GM12891 (cell line): ENCODE results near the gene TAS2R31.

Source experiments
- PAX5 ChIP-seq: IDR thresholded peaks from 2 replicates; pipeline ENCODE4 v1.6.1; 2011; ENCODE audit warnings: low read length, moderate library complexity, mild to moderate bottlenecking; ENCODE audit not compliant: insufficient read depth, severe bottlenecking
- POLR2A ChIP-seq: IDR thresholded peaks from 2 replicates; pipeline ENCODE4 v1.6.1; 2011; ENCODE audit warnings: low read depth, low read length, control low read depth
- POLR2AphosphoS5 ChIP-seq: IDR thresholded peaks from 2 replicates; pipeline ENCODE4 v1.6.1; 2011; ENCODE audit warnings: low read depth, low read length, control low read depth
- POU2F2 ChIP-seq: IDR thresholded peaks from 2 replicates; pipeline ENCODE4 v1.6.1; 2011; ENCODE audit warnings: low read depth, mild to moderate bottlenecking, control low read depth, low read length, moderate library complexity
- TAF1 ChIP-seq: IDR thresholded peaks from 2 replicates; pipeline ENCODE4 v1.6.1; 2011; ENCODE audit warnings: low read depth, low read length, control low read depth

DNA sequence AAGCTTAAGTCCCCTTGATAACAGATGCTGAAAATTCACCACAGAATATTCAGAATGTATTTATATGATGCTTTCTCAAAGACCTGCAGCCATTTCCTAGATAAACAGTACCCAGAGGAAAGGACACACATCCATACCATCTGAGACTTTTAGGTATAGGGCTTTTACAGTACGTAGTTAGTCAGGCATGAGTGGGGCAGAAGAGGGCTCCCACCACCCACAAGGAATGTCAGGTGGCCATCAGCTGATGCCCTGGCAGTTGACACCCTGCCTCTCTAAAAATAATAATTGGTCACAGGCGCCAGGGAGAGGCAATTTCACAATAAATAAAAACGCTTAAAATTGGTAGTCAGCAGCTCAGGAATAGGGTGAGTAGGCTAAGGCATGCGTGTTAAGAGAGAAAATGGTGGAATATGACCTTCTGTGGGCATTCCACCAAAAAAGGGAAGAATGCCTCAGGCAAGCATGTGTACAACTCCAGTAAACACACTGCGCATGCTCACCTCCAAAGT, 38.7 kb upstream of the TAS2R31 start:
- TF ChIP-seq TAF1, result no peak
- TF ChIP-seq POLR2A, result no peak
- no peak for TF ChIP-seq POU2F2
- no peak for TF ChIP-seq POLR2AphosphoS5
- TF ChIP-seq PAX5, result no peak
